CD4-positive, alpha-beta T cell (primary cell): ENCODE results near the gene SRA1. TPM values are rescaled to one million over a fixed set of nuclear protein-coding genes. Genes with fewer than 3 reads are reported as not detected.
A peak's percentile ranks its signal among the peaks of the same experiment; 100 is the strongest.

ENCODE experiments used
- ATAC-seq: fragments of 200-7000 bp; cut with Tn5 transposase; one replicate; pipeline ENCODE4 v1.10.0; 2022; ENCODE audit warnings: mild to moderate bottlenecking; ENCODE audit not compliant: poor library complexity
- CTCF ChIA-PET: fragments of 350-600 bp; sonication (Branson Sonifier 250); formaldehyde crosslinking; loops from one replicate; lab custom pipeline; 2021; ENCODE audit warnings: antibody characterized with exemption, inconsistent platforms; lab: Charles Lee
- POLR2A ChIA-PET: fragments of 350-600 bp; sonication (Branson Sonifier 250); formaldehyde crosslinking; loops from one replicate; lab custom pipeline; 2021; ENCODE audit warnings: antibody characterized with exemption, inconsistent platforms; lab: Charles Lee
- DNase-seq, 14 experiments: peaks; one replicate each; pipeline ENCODE4 v3.0.0-alpha.2; 2013 to 2020; ENCODE audit warnings: mixed read lengths in 2 of 14
- H3K27ac ChIP-seq, 2 donors: one replicate each; pipeline versions ENCODE4 v1.5.1 to v1.7.0; 2013; ENCODE audit warnings: low read length in 2 of 2, low read depth in 1 of 2, mild to moderate bottlenecking in 1 of 2
- H3K27me3 ChIP-seq, 2 experiments: 1 replicate in 1 of 2; 2 replicates in 1 of 2; pipeline versions ENCODE4 v1.6.1 to v1.7.0; 2013; ENCODE audit warnings: low read length in 2 of 2, control low read depth in 1 of 2, mild to moderate bottlenecking in 1 of 2, moderate library complexity in 1 of 2; ENCODE audit not compliant: insufficient read depth in 2 of 2, control insufficient read depth in 1 of 2
- H3K36me3 ChIP-seq: one replicate; pipeline ENCODE4 v1.6.1; 2013; ENCODE audit warnings: low read length, control low read depth; ENCODE audit not compliant: insufficient read depth
- H3K4me1 ChIP-seq: one replicate; pipeline ENCODE4 v1.6.1; 2013; ENCODE audit warnings: low read length, control low read depth; ENCODE audit not compliant: insufficient read depth
- H3K4me3 ChIP-seq: one replicate; pipeline ENCODE4 v1.5.1; 2013; ENCODE audit warnings: mild to moderate bottlenecking, low read length, moderate library complexity
- H3K9me3 ChIP-seq, 2 experiments: 1 replicate in 1 of 2; 2 replicates in 1 of 2; pipeline versions ENCODE4 v1.6.1 to v1.7.0; 2013; ENCODE audit warnings: low read length in 2 of 2, mild to moderate bottlenecking in 2 of 2, control low read depth in 1 of 2, moderate library complexity in 1 of 2; ENCODE audit not compliant: control insufficient read depth in 1 of 2, insufficient read depth in 1 of 2
- H3K27ac Mint-ChIP-seq: one replicate; pipeline ENCODE4 v1.8.0; 2020; ENCODE audit warnings: mixed read lengths
- H3K27me3 Mint-ChIP-seq: one replicate; pipeline ENCODE4 v1.8.0; 2021; ENCODE audit warnings: mixed read lengths
- H3K36me3 Mint-ChIP-seq: one replicate; pipeline ENCODE4 v1.8.0; 2021; ENCODE audit warnings: low read depth, mixed read lengths
- H3K4me1 Mint-ChIP-seq: one replicate; pipeline ENCODE4 v1.8.0; 2021; ENCODE audit warnings: low read depth, mixed read lengths
- H3K4me3 Mint-ChIP-seq: one replicate; pipeline ENCODE4 v1.8.0; 2020; ENCODE audit warnings: mild to moderate bottlenecking, mixed read lengths
- H3K9me3 Mint-ChIP-seq: one replicate; pipeline ENCODE4 v1.8.0; 2020; ENCODE audit warnings: mixed read lengths
- CTCF ChIP-seq: fragments of 200-600 bp; IDR thresholded peaks from one replicate; pipeline ENCODE4 v1.8.0; 2022; ENCODE audit warnings: antibody characterized with exemption, mild to moderate bottlenecking
- intact Hi-C, 2 experiments: fragments of 100-400 bp; cut with DNase I in 1 of 2; cut with micrococcal nuclease in 1 of 2; formaldehyde crosslinking; loops; one replicate each; pipeline versions ENCODE4 v1.15.1 to v1.9.0; 2023 to 2025; cut with DNase I, micrococcal nuclease
- total RNA-seq, 174 experiments: library from RNA in 2 of 174; stranded (reverse) in 2 of 174; gene quantifications; one replicate each; pipeline ENCODE4 v1.2.3 and lab custom pipeline; 2021 to 2026

The SRA1 gene
- total RNA-seq, 2 experiments from 2014 or later, result 30.9 to 31.6 TPM

DNA sequence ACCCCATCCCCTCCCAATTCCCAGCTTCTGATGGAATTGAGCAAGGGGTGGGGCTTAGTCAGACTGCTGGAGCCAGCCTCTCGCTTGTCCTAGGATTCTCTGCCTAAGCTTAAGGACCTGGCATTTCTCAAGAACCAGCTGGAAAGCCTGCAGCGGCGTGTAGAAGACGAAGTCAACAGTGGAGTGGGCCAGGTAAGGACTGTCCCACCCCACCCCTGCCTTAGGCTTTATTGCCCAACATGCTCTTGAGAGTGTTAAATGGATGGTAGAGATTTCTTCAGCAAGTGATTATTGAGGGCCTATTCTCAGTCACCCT is 8.5 kb upstream of the SRA1 start:
- CTCF ChIA-PET, result interaction anchor here (1.3 to 1.5 kb wide), 2 partner anchors 18 to 73 kb away, joined by 5 to 6 read pairs; partner anchors contain the start of genes EIF4EBP3 and TMCO6
- no peak for ATAC-seq
- Mint-ChIP-seq H3K36me3 (peaks cover 61% of the 10 kb centered on the region), H3K4me1 (peaks cover 72% of the 10 kb centered on the region), H3K4me3 (peak overlapping the region; percentile 94), H3K27ac (peak overlapping the region; percentile 94), H3K27me3 (no peaks in the 10 kb centered on the region), H3K9me3 (no peaks in the 10 kb centered on the region)
- POLR2A ChIA-PET, result interaction anchor here (1.0 to 8.9 kb wide), 8 partner anchors 9 to 164 kb away, joined by 3 to 87 read pairs (median 6); partner anchors contain the start of genes ANKHD1, EIF4EBP3, IK and NDUFA2
- Histone ChIP-seq H3K27me3 (no peaks in the 10 kb centered on the region), H3K36me3 (peaks cover 44% of the 10 kb centered on the region), H3K27ac (peak overlapping the region; percentile 89 to 97), H3K4me3 (no peak overlapping the region), H3K9me3 (no peaks in the 10 kb centered on the region), H3K4me1 (peaks cover 77% of the 10 kb centered on the region)
- no peak for DNase-seq
- no peak for TF ChIP-seq CTCF
- intact Hi-C loops, result loop anchor here in 1 of 2 experiments (2.0 to 10.0 kb wide), 6 partner anchors 17 to 458 kb away; partner anchors contain the start of genes CYSTM1 and TMCO6

GRCh38 chr5:140565024-140565779 is 7.9 kb upstream of the SRA1 start:
- DNase-seq, result peak in 1 of 14 experiments; percentile 32
- Mint-ChIP-seq H3K9me3 (no peaks in the 10 kb centered on the region), H3K4me1 (peaks cover 67% of the 10 kb centered on the region), H3K36me3 (peaks cover 62% of the 10 kb centered on the region), H3K27me3 (no peaks in the 10 kb centered on the region), H3K4me3 (peak overlapping the region; percentile 94), H3K27ac (peak overlapping the region; percentile 94)
- Histone ChIP-seq H3K4me1 (peaks cover 76% of the 10 kb centered on the region), H3K9me3 (no peaks in the 10 kb centered on the region), H3K36me3 (peaks cover 44% of the 10 kb centered on the region), H3K27me3 (no peaks in the 10 kb centered on the region), H3K27ac (peak overlapping the region; percentile 89 to 97), H3K4me3 (peak overlapping the region; percentile 98)
- ChIA-PET POLR2A (interaction anchor here (1.0 to 8.9 kb wide), 8 partner anchors 8 to 164 kb away, joined by 3 to 87 read pairs (median 6); partner anchors contain the start of genes ANKHD1, EIF4EBP3, IK and NDUFA2), CTCF (interaction anchor here (1.3 to 1.5 kb wide), 2 partner anchors 18 to 74 kb away, joined by 5 to 6 read pairs; partner anchors contain the start of genes EIF4EBP3 and TMCO6)
- no peak for TF ChIP-seq CTCF
- intact Hi-C loops, result loop anchor here in 1 of 2 experiments (2.0 to 10.0 kb wide), 6 partner anchors 16 to 458 kb away; partner anchors contain the start of genes CYSTM1 and TMCO6
- ATAC-seq, result no peak

GRCh38 chr5:140564196-140565023 is 7.1 kb upstream of the SRA1 start, which contains the start of the genes APBB3 and SLC35A4:
Gene APBB3 (minus strand): TSS chr5:140564598. CDS start chr5:140564245, 353 bp downstream.
Gene SLC35A4 (plus strand): TSS chr5:140564828. CDS start chr5:140567170, 2,342 bp downstream.
- peak; percentile 92 to 100 (median 96) for DNase-seq
- intact Hi-C loops, result loop anchor here (1.0 to 10.0 kb wide), 10 partner anchors 16 to 457 kb away; partner anchors contain the start of genes TMCO6 (in 2 of the 2), CYSTM1 (in 1 of the 2), EIF4EBP3 (in 1 of the 2) and PFDN1 (in 1 of the 2)
- peak within 1 kb of the TSS; percentile 94 for H3K4me3 Mint-ChIP-seq
- peaks cover 70% of the 10 kb centered on the region for H3K4me1 ChIP-seq
- peaks cover 59% of the 10 kb centered on the region for H3K4me1 Mint-ChIP-seq
- TF ChIP-seq CTCF, result no peak
- no peaks in the 10 kb centered on the region for H3K27me3 ChIP-seq
- POLR2A ChIA-PET, result interaction anchor here (0.8 to 8.9 kb wide), 11 partner anchors 12 to 163 kb away, joined by 3 to 87 read pairs (median 6); partner anchors contain the start of genes ANKHD1, CD14, EIF4EBP3 and IK
- H3K36me3 ChIP-seq, result peaks cover 41% of the 10 kb centered on the region
- peak within 1 kb of the TSS; percentile 94 for H3K27ac Mint-ChIP-seq
- H3K27me3 Mint-ChIP-seq, result no peaks in the 10 kb centered on the region
- no peaks in the 10 kb centered on the region for H3K9me3 ChIP-seq
- peak; percentile 87 for ATAC-seq
- peak within 1 kb of the TSS; percentile 89 to 97 for H3K27ac ChIP-seq
- peaks cover 64% of the 10 kb centered on the region for H3K36me3 Mint-ChIP-seq
- CTCF ChIA-PET, result interaction anchor here (0.9 to 1.3 kb wide), 3 partner anchors 17 to 74 kb away, joined by 3 to 10 read pairs (median 6); partner anchors contain the start of genes EIF4EBP3 and TMCO6
- peak within 1 kb of the TSS; percentile 98 for H3K4me3 ChIP-seq
- H3K9me3 Mint-ChIP-seq, result no peaks in the 10 kb centered on the region
